Measurements from ENCODE around the gene KRT36. TPM values are rescaled to one million over a fixed set of nuclear protein-coding genes. Genes with fewer than 3 reads are reported as not detected.

KRT36 gene
- total and polyA plus RNA-seq, 10 of the 15 experiments (the other 5 are each of a cell fraction or from before 2014, with no cell fraction given): not detected

DNA sequence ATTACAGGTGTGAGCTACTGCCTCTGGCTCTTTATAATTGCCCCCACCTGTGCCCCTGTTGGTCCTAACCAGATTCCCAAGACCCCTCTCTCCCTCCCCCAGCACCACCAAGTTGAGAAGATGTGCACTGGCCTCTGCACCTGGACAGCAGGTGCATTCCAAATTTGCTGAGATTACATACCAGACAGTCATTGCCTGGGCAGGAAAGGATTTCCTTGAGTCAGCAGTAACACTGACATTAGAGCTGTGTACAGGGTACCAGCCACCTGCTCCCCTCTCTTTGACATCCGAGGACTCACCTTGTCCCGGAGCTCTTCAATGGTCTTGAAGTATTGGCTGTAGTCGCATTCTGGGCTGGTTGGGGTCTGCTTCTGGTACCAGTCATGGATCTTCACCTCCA is 28.3 kb upstream of the KRT36 start:
- POLR2A ChIA-PET: no interaction called here
- H3K79me2 ChIP-seq (ENCODE audit: control insufficient read depth, insufficient read depth, low read length): no peaks in the 10 kb centered on the region
- H3K9ac ChIP-seq (ENCODE audit: control insufficient read depth, insufficient read depth, low read length): no peak overlapping the region
- H3K27ac ChIP-seq (ENCODE audit: control insufficient read depth, insufficient read depth): no peak overlapping the region
- no peak overlapping the region for H3K4me2 ChIP-seq (ENCODE audit: control insufficient read depth, insufficient read depth)
- H3K27me3 ChIP-seq (replicated peaks in 1 of 2; ENCODE audit: control insufficient read depth in 2 of 2, insufficient read depth in 2 of 2, low read length in 1 of 2): no peaks in the 10 kb centered on the region; a peak in 1 of 4 replicates
- DNase-seq (ENCODE audit: low read depth, low spot score) (no peak), FAIRE-seq (no peak), ATAC-seq (no peak)
- RAD21 ChIA-PET (ENCODE audit: unreplicated experiment): no interaction called here
- H4K20me1 ChIP-seq (ENCODE audit: control insufficient read depth, insufficient read depth): no peaks in the 10 kb centered on the region
- BruUV-seq (replicated peaks): no TSS peak
- CTCF ChIA-PET: no interaction called here
- WGBS (ENCODE audit: insufficient coverage, insufficient replicate concordance, low lambda C conversion rate, missing lambda C conversion rate): 0% methylated on average over 3 of the region's 3 CpGs
- in situ Hi-C loops (cut with MboI): no loop called here
- SMC1A ChIA-PET (ENCODE audit: uncharacterized antibody, unreplicated experiment): no interaction called here
- no peak overlapping the region for H2AFZ ChIP-seq (ENCODE audit: control insufficient read depth, low read depth, low read length)
- no peak overlapping the region for H3K4me3 ChIP-seq
- no peaks in the 10 kb centered on the region for H3K36me3 ChIP-seq (ENCODE audit: control insufficient read depth in 2 of 2, insufficient read depth in 2 of 2, low read length in 1 of 2)
- intact Hi-C loops (cut with micrococcal nuclease; ENCODE audit: unreplicated experiment): no loop called here
- no peaks in the 10 kb centered on the region for H3K9me3 ChIP-seq (replicated peaks; ENCODE audit: control insufficient read depth, insufficient read depth, low read length)
- H3K4me1 ChIP-seq (ENCODE audit: control insufficient read depth, insufficient read depth, low read length): no peaks in the 10 kb centered on the region
- TF ChIP-seq POLR2A (IDR thresholded peaks at IDR 0.05; ENCODE audit: low read depth, low read length): no peak
- TF ChIP-seq HDAC6 (IDR thresholded peaks at IDR 0.05; ENCODE audit: unreplicated experiment): no peak
- TF ChIP-seq CUX1 (IDR thresholded peaks at IDR 0.05; ENCODE audit: insufficient replicate concordance, low read depth, low read length): no peak
- TF ChIP-seq, protein P1, sequence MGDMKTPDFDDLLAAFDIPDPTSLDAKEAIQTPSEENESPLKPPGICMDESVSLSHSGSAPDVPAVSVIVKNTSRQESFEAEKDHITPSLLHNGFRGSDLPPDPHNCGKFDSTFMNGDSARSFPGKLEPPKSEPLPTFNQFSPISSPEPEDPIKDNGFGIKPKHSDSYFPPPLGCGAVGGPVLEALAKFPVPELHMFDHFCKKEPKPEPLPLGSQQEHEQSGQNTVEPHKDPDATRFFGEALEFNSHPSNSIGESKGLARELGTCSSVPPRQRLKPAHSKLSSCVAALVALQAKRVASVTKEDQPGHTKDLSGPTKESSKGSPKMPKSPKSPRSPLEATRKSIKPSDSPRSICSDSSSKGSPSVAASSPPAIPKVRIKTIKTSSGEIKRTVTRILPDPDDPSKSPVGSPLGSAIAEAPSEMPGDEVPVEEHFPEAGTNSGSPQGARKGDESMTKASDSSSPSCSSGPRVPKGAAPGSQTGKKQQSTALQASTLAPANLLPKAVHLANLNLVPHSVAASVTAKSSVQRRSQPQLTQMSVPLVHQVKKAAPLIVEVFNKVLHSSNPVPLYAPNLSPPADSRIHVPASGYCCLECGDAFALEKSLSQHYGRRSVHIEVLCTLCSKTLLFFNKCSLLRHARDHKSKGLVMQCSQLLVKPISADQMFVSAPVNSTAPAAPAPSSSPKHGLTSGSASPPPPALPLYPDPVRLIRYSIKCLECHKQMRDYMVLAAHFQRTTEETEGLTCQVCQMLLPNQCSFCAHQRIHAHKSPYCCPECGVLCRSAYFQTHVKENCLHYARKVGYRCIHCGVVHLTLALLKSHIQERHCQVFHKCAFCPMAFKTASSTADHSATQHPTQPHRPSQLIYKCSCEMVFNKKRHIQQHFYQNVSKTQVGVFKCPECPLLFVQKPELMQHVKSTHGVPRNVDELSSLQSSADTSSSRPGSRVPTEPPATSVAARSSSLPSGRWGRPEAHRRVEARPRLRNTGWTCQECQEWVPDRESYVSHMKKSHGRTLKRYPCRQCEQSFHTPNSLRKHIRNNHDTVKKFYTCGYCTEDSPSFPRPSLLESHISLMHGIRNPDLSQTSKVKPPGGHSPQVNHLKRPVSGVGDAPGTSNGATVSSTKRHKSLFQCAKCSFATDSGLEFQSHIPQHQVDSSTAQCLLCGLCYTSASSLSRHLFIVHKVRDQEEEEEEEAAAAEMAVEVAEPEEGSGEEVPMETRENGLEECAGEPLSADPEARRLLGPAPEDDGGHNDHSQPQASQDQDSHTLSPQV (IDR thresholded peaks at IDR 0.05): no peak
- no peak for TF ChIP-seq ESRRA (IDR thresholded peaks at IDR 0.05; ENCODE audit: low read length)
- TF ChIP-seq EZH2 (IDR thresholded peaks at IDR 0.05; ENCODE audit: borderline replicate concordance, control insufficient read depth, low read depth, low read length): no peak
- TF ChIP-seq, protein P2, sequence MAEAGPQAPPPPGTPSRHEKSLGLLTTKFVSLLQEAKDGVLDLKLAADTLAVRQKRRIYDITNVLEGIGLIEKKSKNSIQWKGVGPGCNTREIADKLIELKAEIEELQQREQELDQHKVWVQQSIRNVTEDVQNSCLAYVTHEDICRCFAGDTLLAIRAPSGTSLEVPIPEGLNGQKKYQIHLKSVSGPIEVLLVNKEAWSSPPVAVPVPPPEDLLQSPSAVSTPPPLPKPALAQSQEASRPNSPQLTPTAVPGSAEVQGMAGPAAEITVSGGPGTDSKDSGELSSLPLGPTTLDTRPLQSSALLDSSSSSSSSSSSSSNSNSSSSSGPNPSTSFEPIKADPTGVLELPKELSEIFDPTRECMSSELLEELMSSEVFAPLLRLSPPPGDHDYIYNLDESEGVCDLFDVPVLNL (IDR thresholded peaks at IDR 0.05; ENCODE audit: low read depth, low read length): no peak
- no peak for TF ChIP-seq RUNX3 (IDR thresholded peaks at IDR 0.05; ENCODE audit: low read length)
- TF ChIP-seq NKRF (conservative IDR thresholded peaks at IDR 0.05): no peak
- no peak for TF ChIP-seq ZZZ3 (IDR thresholded peaks at IDR 0.05; ENCODE audit: control insufficient read depth, insufficient read length, low read depth)
- TF ChIP-seq SP1 (IDR thresholded peaks at IDR 0.05; ENCODE audit: low read depth, low read length): no peak
